ENCODE measurements around the gene NCOA1.
"Not testable (repeated sequence)": the region's sequence is repeated elsewhere in the genome, so short reads cannot be mapped to it uniquely, and the experiment has no call there.

The NCOA1 gene

GRCh38 chr2:24597181-24597870 lies 106.3 kb downstream of the NCOA1 start:
- Histone ChIP-seq H3K79me2 (ENCODE audit: control insufficient read depth, low read length) (no peaks in the 10 kb centered on the region), H3K36me3 (ENCODE audit: control insufficient read depth, low read length) (no peaks in the 10 kb centered on the region), H3F3A (ENCODE audit: control insufficient read depth, insufficient read depth) (no peaks in the 10 kb centered on the region), H3K4me2 (ENCODE audit: low read length) (no peak overlapping the region), H3K27ac (ENCODE audit: low read depth, low read length) (no peak overlapping the region), H3K4me3 (ENCODE audit: low read length) (no peak overlapping the region), H3K9me3 (ENCODE audit: control insufficient read depth, insufficient read depth, low read length) (no peaks in the 10 kb centered on the region), H4K20me1 (ENCODE audit: control insufficient read depth, insufficient read depth, low read depth, low read length) (no peaks in the 10 kb centered on the region), H3K9me2 (replicated peaks; ENCODE audit: control insufficient read depth, low read length) (no peaks in the 10 kb centered on the region), H3K27me3 (ENCODE audit: control insufficient read depth, low read length) (no peaks in the 10 kb centered on the region), H3K4me1 (ENCODE audit: control insufficient read depth, low read length) (no peaks in the 10 kb centered on the region)
- TF ChIP-seq EZH2phosphoT487 (IDR thresholded peaks at IDR 0.05; ENCODE audit: borderline replicate concordance, low read length) (no peak), CTCF (IDR thresholded peaks at IDR 0.05; ENCODE audit: low read depth, low read length, poor library complexity, severe bottlenecking) (no peak)

- not testable (repeated sequence) for H3K4me3 ChIP-seq (ENCODE audit: low read length); H3K36me3 ChIP-seq (ENCODE audit: control insufficient read depth, low read length); H3K9me2 ChIP-seq (replicated peaks; ENCODE audit: control insufficient read depth, low read length); H4K20me1 ChIP-seq (ENCODE audit: control insufficient read depth, insufficient read depth, low read depth, low read length); H3K27ac ChIP-seq (ENCODE audit: low read depth, low read length); H3F3A ChIP-seq (ENCODE audit: control insufficient read depth, insufficient read depth); H3K9me3 ChIP-seq (ENCODE audit: control insufficient read depth, insufficient read depth, low read length); H3K4me2 ChIP-seq (ENCODE audit: low read length); H3K4me1 ChIP-seq (ENCODE audit: control insufficient read depth, low read length); H3K79me2 ChIP-seq (ENCODE audit: control insufficient read depth, low read length); H3K27me3 ChIP-seq (ENCODE audit: control insufficient read depth, low read length)
Measured at GRCh38 chr2:24600140-24600539, 109.1 kb downstream of the NCOA1 start.

GRCh38 chr2:24611631-24612030 lies 120.6 kb downstream of the NCOA1 start:
- no peak overlapping the region for H3K27ac ChIP-seq (ENCODE audit: low read depth, low read length)

More at GRCh38 chr2:24611631-24612030, 120.6 kb downstream of the NCOA1 start:
- H3K9me2 ChIP-seq (replicated peaks; ENCODE audit: control insufficient read depth, low read length): no peaks in the 10 kb centered on the region
- no peaks in the 10 kb centered on the region for H4K20me1 ChIP-seq (ENCODE audit: control insufficient read depth, insufficient read depth, low read depth, low read length)
- H3K4me2 ChIP-seq (ENCODE audit: low read length): no peak overlapping the region
- H3K36me3 ChIP-seq (ENCODE audit: control insufficient read depth, low read length): no peaks in the 10 kb centered on the region
- no peak overlapping the region for H3K4me3 ChIP-seq (ENCODE audit: low read length)
- no peaks in the 10 kb centered on the region for H3K9me3 ChIP-seq (ENCODE audit: control insufficient read depth, insufficient read depth, low read length)
- H3K79me2 ChIP-seq (ENCODE audit: control insufficient read depth, low read length): no peaks in the 10 kb centered on the region
- H3K4me1 ChIP-seq (ENCODE audit: control insufficient read depth, low read length): peaks cover 5% of the 10 kb centered on the region
- H3K27me3 ChIP-seq (ENCODE audit: control insufficient read depth, low read length): no peaks in the 10 kb centered on the region
- no peak for TF ChIP-seq CTCF (IDR thresholded peaks at IDR 0.05; ENCODE audit: low read depth, low read length, poor library complexity, severe bottlenecking)
- TF ChIP-seq EZH2phosphoT487 (IDR thresholded peaks at IDR 0.05; ENCODE audit: borderline replicate concordance, low read length): no peak
- no peaks in the 10 kb centered on the region for H3F3A ChIP-seq (ENCODE audit: control insufficient read depth, insufficient read depth)
